NCI-H82 treated with DMSO at 0.1 percent for 48 hours (cell line): ENCODE results near the gene IL17RD.

Experiments
- DNase-seq: peaks from one replicate; lab custom pipeline; 2025; ENCODE audit not compliant: unreplicated experiment; lab: John Stamatoyannopoulos, UW

The IL17RD gene

DNA sequence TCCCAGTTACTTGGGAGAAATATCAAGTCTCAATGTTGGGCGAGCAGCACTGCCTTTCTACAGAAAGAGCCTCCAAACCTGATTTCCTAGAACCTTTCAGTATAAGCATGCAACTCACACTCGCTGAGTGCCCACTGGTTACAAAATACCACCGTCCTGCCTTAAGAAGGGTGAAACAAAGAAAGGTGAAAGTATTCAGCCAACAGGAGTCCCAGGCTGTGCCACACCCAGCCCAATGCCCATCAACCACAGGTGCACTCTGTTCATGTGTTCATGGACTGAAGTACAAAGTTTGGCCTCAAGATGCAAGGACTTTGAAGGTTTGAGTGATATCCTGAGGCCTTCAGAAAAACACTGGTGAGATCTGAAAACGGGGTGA is 34.0 kb downstream of the IL17RD start:
- no peak for DNase-seq

- DNase-seq, result no peak
Observed at GRCh38 chr3:57130571-57131209, 34.5 kb downstream of the IL17RD start.

- DNase-seq, result no peak
Observed at GRCh38 chr3:57128826-57129667, 36.1 kb downstream of the IL17RD start.

- DNase-seq, result peak; percentile 55
Observed at GRCh38 chr3:57127891-57128518, 37.1 kb downstream of the IL17RD start.

GRCh38 chr3:57126244-57126643 is 38.9 kb downstream of the IL17RD start:
- no peak for DNase-seq

GRCh38 chr3:57120451-57121174 is 44.5 kb downstream of the IL17RD start:
- no peak for DNase-seq

DNA sequence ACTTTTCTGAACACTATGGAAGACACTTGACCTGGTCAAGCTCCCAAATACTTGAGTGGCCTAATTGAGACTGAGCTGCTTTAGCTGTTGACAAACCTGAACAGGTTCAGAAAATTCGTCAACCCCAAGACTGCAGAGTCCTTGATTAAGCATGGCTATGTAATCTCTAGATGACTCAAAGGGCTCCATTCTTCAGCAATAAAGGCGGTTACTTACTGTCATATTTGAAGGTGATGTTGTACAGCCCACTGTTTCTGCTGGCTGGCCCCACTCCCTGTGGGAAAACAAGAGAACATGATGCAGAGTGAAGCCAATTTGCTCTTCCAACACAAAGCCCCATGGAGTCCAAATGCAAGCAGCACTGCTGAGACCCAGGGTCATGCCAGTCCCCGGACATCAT is 45.1 kb downstream of the IL17RD start:
- DNase-seq, result no peak

GRCh38 chr3:57118254-57118653 is 46.9 kb downstream of the IL17RD start:
- no peak for DNase-seq

DNA sequence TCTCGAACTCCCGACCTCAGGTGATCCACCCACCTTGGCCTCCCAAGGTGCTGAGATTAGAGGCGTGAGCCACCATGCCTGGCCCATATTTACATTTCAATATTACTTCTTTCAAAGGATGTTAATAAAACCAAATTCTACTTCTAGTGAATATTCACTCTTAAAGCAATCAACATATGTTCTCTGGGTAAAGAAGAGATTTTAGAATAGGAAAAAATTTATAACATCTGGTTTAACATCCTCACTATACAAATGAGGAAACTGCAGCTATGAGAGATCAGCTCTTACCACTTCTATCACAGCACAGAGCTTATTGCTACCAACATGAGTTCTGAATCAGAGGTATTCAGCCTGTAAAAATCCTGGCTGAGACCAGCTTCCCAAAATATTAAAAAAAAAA is 48.7 kb downstream of the IL17RD start:
- DNase-seq, result no peak

DNA sequence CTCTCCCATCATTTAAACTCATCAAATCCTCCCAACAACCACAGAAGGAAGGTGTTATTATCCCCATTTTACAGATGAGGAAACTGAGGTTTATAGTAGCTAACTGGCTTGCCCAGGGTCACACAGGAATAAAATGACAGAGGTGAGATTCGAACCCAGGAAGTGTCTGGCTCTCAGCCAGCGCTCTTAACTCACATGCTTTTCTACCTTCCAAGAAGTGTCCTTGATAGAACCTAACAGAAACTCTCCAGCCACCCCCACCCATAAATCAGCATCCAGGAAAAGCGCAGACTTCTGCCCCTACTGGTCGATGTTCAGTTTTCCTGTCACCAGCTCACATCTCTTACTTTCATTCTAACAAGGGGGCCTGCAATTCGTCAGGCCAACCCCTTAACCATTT is 52.9 kb downstream of the IL17RD start:
- DNase-seq, result no peak

GRCh38 chr3:57110798-57111197 is 54.4 kb downstream of the IL17RD start:
- DNase-seq, result peak; percentile 9

- no peak for DNase-seq
Observed at GRCh38 chr3:57110214-57110613, 54.9 kb downstream of the IL17RD start.

GRCh38 chr3:57109437-57110199 is 55.5 kb downstream of the IL17RD start:
- no peak for DNase-seq

DNA sequence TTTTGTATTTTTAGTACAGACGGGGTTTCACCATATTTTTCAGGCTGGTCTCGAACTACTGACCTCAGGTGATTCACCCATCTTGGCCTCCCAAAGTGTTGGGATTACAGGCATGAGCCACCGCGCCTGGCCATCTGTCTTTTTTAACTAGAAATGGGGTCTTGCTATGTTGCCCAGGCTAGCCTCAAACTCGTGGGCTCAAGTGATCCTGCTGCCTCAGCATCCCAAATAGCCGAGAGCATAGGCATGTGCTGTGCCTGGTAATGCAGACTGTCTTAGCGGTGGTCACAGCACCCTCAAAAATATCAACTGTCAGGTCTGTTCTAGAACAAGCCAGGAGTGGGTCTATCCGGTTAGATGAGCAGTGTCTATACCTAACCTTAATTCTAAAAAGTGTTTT is 56.5 kb downstream of the IL17RD start:
- no peak for DNase-seq

DNA sequence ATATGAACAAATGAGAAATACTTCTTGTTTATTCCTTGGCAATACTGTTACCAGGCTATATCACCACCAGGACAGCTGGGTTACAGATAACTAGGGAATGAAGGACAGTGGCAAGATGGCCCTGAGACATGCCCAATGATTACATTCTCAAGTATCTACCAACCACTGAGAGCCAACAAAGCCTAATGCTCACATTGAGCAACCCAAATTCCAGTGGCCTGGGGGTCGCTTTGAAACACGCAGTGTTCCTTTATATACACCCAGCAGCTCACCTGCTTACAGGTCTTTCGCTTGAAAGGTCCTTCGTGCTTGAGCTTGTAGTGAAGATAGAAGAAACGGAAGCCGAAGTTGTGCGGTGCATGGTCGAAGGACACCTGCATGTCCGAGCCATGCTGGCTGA is 59.6 kb downstream of the IL17RD start:
- no peak for DNase-seq

- no peak for DNase-seq
Observed at GRCh38 chr3:57100046-57100695, 65.0 kb downstream of the IL17RD start.

DNA sequence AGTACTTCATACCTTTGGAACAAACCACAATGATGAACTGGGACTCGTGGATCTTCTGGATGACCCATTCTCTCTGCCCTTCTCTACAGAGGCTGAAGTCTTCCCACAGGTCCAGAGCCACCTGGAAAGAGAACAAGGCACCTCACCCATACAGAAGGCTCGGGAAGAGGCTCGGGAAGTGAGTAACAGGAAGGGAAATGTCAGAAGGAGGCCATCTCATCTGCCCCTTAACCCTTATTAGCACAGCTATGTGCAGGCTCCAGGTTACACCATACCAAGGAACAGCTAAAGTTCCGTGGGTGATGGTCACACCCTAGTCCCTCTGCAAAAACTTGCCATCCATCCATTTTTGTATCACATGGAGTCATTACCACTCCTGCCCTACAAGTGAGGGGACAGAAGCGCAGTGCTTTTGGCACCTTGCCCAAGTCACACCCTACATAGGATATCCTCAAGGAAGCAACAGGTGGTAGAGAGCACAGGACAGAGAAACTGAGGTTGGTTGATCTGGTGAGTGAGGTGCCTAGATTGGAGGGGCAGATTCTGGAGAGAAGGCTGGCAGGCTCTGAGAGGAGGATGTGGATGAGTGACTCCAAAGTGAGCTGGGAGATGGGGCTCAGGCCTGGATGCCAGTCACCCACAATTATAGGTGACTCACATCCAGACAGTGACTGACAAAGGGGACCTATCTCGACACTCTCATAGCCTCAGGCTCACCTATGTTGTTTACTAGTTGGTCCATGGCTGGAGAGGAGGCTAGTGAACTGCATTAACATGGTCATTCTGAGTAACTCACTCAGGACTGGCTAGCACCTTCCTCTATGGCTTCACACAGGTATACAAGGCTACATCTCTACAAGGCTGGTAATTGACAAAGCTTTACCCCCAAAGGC is 66.5 kb downstream of the IL17RD start:
- no peak for DNase-seq

DNA sequence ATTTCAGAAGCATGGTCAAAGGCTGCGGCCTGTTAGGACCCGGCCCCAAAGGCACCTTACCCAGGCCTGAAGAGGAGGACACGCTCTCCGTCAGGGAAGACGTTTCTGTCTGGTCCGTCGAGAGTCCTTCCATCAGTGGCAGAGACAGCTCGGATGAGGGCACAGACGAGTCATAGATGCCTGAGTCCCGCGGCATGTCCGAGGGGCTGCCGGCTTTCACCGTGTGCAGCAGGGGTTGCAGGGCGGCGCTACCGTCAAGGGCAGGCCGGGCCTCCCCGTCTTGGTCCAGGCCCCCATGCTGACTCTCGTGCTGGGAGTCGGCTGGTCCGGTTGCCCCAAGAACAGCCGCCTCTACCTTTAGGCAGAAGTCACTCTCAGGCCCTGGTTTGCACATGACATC is 67.6 kb downstream of the IL17RD start:
- DNase-seq, result no peak

DNA sequence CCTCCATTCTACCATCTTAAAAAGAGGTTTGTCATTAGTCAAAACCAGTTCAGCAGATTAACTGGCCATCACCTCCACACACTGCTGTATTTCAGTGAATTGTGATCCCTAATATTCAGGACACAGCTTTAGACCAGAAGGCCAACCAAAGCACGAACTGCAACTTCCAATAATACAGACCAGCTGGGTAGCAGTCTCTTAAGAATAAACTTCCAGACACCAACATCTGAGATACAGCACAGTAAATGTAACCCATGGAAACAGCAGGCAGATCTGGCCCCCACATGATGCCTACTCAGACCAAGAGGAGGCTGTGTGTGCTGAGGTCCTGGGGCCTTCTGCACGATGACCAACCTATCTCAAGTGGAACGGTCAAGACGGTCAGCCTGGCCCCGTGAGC is 69.8 kb downstream of the IL17RD start:
- no peak for DNase-seq
